GM21723 (cell line): Measurements from ENCODE around the gene CAP2.

Experiments
- ATAC-seq: cut with Tn5 transposase; IDR thresholded peaks from one replicate; pipeline ENCODE4 v1.9.1; 2021; ENCODE audit warnings: mild to moderate bottlenecking, moderate library complexity; ENCODE audit not compliant: unreplicated experiment

The CAP2 gene, protein sequence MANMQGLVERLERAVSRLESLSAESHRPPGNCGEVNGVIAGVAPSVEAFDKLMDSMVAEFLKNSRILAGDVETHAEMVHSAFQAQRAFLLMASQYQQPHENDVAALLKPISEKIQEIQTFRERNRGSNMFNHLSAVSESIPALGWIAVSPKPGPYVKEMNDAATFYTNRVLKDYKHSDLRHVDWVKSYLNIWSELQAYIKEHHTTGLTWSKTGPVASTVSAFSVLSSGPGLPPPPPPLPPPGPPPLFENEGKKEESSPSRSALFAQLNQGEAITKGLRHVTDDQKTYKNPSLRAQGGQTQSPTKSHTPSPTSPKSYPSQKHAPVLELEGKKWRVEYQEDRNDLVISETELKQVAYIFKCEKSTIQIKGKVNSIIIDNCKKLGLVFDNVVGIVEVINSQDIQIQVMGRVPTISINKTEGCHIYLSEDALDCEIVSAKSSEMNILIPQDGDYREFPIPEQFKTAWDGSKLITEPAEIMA

DNA sequence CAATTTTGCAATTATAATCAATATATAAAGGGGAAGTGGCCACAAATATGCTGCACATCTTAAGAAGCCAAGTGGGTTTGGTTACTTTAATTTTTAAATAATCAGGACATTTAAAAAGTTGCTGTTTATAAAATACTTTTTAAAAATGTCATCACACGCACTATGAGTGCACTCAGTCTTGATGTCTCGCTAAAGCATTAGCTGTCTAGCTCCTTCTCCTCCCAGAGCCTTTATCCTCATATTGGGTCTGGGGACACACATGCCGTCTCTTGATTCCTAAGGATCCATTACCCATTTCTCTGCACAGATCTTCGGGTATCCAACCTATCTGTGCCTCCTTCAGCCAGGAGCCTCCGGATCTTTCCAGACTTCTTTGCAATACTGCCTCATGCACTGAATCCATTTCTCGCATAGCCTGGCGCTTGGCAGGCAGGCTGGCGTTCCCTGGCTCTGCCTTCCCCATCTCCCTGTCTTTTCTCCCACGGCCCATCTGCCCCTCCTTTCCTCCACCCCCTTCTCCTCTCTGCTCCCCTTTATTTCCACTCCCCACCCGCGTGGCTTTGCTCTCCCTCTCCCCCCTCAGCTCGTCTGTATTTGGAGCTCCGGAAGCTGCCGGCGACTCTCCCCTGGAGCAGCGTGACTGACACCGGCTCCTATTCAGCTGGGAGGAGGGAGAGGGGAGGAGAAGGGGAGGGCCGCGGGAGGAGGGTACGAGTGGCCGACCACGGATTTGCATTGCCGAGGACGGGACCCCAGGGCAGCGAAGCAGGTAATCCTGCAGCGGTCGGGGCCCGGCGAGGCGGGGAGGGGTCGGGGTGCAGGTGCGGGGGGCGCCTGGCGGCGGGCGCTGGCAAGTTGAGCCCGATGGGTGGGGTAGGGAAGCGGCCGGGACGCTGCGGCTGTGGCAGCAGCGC lies at the start of gene CAP2:
Gene CAP2 (plus strand): TSS at position 618 of the 914 bp plus-strand sequence. CDS start 27,961 bp downstream, outside the sequence.
- no peak for ATAC-seq

DNA sequence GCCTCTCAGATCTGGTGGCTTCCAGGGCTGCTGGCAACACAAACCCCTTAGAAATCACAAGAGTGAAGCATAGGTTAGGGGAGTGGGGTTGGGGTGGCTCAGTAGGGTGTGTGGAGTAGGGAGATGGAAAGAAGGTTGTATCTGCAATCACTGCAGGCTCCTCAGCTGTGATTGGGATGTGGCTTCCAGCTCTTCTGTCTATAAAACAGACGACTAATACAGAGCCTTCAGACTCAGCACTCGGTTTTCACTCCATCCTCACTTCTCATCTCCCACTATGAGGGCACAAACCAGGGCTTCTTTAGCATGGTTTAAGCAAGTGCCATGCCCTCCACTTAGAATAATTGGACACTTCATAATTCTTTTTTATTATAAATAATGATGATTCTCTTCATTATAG lies 46.4 kb upstream of the CAP2 start:
- no peak for ATAC-seq

DNA sequence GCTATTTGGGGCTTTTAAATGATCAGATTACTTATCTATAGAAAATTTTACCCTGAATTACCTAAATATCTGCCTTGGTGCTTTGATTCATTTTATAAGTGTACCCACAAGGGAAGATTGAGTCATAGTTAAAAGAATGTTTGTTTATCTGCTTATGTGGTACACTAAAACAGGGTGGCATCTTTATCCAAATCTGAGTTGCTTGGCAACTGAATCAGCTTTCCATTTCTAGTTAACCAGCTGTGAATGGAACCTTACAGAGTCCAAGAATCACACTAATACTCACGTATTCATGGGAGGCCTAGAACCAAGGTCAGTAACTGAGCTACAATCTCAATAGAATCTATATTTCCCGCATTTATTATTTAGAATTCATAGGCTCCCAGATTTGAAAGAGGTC lies 44.0 kb upstream of the CAP2 start:
- no peak for ATAC-seq

DNA sequence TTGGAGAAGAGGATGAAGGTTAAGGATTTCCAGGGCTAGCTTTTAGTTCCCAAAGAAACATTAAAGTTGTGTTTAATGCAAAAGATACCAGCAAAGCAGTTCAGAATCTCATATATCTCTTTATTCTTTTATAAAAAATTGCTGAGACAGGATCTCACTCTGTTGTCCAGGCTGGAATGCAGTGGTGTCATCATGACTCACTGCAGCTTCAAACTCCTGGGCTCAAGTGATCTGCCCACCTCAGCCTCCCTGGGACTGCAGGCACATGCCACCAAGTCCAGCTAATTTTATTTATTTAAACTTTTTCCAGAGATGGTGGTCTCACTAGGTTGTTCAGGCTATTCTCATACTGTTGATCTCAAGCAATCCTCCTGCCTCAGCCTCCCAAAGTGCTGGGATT lies 41.1 kb upstream of the CAP2 start:
- ATAC-seq, result no peak

DNA sequence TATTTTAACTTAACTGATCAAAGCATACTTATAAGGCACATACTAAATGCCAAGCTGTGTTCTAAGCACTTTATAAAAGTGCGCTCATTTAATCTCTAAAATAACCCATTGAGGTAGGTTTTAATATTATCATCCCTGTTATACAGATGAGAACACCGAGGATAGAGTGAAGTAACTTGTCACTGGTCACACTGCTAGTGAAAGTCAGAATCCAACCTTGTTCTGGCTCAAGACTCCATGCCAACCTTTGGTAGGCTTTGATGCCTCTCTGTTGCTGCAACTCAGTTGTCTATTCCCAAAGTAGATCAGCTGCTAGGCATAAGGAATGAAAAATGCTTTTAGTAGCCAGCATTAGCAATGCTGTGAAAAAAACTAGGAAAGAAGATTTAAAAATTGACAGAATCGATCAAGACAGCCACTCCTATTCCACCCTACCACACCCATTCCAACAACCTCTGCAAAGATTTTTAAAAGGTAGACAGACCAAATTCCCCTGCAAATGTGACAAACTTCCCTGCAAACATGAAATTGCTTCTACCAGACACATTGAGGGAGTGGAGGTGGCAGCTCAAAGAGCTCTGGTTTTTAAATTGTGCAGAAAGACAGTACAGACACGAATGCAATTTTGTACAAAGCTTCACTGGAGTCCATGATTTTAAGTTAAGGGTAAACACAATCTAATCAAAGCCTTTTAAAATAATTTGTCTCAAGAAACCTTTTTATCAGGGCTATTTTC lies 39.8 kb upstream of the CAP2 start:
- ATAC-seq, result no peak

DNA sequence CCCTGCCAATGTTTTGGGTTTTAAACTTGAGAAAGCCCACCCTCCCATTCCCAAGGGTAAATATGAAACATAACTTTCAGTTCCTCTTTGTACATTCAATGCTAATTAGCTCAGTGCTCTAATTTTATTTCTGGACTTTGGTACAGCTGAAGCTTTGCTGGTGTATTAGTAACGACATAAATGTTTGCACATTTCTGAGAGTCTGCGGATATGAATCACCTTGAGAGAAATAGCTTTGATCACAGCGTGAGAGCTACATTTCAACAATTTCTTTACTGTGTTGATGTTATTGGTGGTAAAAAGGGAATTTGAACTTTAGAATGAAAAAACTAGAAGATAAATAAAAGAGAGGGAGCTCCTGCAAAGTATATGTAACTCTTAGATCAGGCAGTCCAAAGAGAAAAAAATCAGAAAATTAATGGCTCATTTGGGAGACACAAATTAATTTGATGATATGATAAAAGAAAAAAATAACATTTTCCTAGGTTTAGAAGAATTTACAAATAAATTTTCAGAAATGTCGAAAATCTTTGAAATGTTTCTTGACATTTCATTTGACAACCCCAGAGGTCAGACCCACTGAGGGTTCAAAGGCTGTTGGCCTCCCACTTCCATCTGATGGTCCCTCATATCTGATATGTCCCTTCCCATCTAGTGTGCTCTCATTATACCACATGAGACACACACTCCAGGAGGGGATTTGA lies 38.5 kb upstream of the CAP2 start:
- no peak for ATAC-seq

DNA sequence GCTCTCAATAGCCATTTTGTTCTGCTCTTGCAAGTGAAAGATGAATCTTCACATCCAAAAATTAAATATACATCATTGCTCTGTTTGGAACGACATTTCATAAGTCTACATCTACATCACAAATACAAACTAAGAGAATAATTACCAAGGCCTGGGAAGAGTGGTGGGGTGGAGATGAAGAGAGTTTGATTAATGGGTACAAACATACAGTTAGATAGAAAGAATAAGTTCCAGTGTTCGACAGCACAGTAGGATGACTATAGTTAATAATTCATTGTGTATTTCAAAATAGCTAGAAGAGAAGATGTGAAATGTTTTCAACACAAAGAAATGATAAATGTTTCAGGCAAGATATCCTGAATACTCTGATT lies 38.0 kb upstream of the CAP2 start:
- ATAC-seq, result no peak

DNA sequence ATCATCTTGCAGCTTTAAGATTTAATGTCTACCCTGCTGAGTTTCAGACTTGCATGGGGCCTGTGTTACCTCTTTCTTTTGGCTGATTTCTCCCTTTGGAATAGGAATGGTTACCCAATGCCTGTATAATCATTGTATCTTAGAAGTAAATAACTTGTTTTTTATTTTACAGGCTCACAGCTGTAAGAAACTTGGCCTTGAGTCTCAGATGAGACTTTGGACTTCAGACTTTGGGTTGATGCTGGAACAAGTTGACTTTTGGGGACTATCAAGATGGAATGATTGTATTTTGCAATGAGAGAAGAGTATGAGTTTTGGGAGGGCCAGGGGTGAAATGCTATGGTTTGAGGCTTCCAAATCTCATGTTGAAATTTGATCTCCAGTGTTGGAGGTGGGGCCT lies 34.9 kb upstream of the CAP2 start:
- no peak for ATAC-seq

DNA sequence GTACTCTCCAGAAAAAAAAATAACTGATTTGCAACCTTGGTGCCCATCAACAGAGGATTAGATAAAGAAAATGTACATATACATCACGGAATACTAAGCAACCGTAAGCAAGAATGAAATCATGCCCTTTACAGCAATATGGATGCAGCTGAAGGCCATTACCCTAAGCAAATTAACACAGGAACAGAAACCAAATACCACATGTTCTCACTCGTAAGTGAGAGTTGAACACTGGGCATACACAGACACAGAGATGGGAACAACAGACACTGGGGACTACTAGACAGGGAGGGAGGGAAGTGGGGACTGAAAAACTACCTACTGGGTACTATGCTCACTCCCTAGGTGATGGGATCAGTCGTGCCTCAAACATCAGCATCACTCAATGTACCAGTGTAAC lies 32.8 kb upstream of the CAP2 start:
- ATAC-seq, result no peak

DNA sequence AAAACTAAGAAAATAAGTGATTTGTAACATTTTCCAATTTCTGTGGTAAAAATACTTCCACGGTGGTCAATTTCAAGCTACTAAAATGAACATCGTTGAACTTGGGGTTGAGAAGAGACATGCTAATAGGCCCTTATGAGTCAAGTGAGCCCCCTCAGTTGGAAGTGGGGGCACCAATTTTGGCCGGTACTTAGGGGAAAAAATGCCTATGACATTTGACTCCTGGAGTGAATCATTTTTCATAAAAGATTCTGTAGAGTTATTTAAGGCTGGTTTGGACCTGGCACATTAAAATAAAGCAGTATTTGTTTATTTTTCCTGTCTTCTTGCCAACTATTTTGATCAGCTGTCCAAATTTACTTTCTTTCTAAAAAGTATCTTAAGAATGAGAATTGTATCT lies 32.4 kb upstream of the CAP2 start:
- ATAC-seq, result no peak

DNA sequence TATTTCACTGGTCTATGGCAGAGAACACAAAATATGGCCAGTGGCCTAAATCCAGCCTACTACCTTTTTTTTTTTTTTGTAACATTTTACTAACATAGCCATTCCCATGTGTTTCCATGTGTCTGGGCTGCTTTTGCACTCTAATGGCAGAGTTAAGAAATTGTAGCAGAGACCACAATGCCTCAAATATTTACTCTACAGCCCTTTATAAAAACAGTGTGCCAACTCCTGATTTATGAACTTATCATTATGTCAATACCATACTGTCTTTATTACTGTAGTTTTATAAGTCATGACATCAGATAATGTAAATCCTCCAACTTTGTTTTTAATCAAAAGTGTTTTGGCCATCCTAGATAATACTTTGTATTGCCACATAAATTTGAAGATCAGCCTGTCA lies 27.4 kb upstream of the CAP2 start:
- no peak for ATAC-seq

DNA sequence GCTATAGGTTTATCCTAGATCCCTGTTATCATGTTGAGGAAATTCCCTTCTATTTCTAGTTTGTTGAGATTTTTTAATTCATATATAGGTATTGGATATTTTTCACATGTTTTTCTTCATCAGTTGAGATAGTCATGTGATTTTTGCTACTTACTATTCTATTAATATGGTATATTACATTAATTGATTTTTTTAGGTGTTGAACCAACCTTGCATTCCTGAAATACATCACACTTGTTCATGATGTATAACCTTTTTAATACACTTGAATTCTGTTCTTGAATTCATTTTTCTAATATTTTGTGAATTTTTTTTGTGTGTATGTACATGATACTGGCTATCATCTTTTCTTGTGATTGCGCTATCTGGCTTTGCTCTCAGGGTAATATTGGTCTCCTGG lies 25.5 kb upstream of the CAP2 start:
- no peak for ATAC-seq

DNA sequence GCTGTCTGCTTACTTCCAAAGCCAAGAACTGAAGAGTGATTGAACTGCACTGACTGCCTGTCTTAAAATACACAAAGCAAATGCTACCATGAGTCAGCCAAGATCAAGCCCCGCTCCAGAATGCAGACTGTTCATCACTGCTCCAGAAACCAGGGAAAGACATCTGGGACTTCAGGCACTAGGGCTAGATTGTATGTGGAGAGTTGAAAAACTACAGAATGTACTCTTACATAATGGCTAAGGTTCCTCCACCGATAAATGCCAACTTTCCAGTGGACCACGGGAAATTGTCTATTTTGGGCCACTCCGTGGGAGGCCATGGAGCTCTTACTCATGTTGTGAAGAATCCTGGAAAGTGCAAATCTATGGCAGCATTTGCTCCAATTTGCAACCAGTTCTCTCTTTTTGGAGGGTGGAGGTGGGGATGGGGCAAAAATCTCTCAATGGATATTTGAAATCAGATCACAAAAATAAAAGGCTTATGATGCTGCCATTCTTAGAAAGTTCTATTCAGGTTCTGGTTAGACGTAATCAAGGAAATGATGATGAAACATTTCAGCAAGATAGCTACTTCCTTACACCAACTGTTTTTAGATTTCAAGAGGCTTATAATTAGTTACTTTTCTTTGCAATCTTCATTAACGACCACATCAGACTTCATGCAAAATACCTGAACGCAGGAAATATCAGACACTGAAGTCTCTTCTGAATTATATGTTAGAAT lies 11.8 kb upstream of the CAP2 start:
- no peak for ATAC-seq

DNA sequence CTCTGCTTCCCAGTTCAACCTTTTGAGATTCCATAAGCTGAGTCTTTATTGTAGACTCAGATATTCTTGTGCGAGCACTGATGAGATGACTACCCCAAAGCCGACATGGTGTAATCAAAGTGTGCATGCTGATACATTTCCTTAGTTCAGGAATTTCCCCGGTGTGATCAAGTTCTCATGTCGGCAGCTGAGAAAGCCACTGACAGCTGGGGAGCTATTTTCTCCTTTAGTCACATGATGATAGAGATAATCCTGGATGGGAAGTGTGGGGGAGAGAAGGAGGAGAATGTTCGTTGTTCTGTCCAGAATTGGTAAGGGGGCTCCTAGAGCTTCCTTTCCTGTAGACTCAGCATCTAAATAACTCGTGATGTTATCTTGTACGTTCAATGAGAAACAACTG lies 7.7 kb upstream of the CAP2 start:
- no peak for ATAC-seq

DNA sequence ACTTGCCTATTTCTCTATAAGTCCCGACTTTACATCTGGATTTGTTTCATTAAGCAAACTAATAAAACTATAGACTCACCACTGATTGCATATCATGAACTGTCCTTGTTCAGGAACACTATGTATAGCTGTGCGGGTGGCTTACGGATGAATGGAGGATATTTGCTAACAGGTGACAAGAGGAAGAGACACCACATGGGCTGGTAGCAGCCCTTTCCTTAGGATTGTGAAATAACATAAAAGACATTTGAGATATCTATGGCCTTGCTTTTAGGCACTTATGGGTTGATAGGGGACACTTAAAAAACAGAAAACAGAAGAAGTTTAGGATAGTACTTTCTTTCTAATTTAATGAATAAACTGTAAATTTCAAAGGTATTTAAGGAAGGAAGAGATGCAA lies 5.0 kb upstream of the CAP2 start:
- no peak for ATAC-seq

DNA sequence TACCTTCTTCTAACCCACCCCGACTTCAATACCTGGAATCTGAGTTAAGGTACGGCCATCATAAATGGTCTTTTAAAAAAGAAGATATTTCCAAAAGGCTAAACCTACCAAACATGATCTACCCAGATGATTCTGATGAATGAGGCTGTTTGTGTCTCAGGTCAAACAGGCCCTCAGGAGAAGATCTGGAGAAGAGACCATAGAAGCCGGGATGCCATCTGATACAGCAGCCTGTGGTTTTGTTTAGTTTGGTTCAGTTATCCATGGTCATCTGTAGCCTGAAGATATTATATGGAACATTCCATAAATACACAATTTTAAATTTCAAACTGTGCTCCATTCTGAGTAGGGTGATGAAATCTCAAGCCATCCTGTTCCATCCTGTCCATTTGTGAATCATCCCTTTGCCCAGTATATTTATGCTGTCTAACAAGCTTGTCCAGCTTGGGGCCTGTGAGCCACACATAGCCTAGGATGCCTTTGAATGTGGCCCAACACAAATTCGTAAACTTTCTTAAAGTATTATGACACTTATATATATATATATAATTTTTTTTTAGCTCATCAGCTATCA lies 4.0 kb upstream of the CAP2 start:
- no peak for ATAC-seq

DNA sequence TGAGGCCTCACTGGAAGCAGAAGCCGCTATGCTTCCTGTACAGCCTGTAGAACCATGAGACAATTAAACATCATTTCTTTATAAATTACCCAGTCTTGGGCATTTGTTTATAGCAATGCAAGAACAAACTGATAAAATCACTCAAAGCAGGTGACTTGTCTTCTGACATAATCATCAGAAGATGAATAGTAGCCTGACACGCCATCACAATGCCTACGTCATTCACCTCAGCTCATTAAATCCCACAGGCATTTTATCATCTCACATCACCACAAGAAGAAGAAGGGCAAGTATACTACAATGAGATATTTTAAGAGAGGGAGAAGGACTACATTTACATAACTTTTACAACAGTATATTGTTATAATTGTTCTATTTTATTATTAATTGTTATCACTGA lies 3.1 kb upstream of the CAP2 start:
- no peak for ATAC-seq

DNA sequence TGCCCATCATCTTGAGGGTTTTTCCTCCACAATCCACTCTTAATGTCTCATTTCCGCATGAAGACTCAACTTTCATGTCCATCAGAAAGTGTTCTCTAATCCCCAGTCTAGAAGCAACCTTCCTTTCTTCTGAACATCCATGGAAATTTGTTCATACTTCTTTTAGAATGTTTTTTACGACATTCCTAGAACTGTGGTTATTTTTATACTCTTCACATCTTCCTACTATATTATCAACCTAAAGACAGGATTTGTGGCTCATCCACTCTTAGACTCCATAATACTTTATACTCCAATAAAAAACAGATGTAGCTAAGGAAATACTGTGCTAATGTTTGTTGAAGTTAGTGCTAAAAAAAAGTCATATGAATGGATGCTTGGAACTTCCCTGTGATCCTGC lies 1.4 kb upstream of the CAP2 start:
- ATAC-seq, result no peak

DNA sequence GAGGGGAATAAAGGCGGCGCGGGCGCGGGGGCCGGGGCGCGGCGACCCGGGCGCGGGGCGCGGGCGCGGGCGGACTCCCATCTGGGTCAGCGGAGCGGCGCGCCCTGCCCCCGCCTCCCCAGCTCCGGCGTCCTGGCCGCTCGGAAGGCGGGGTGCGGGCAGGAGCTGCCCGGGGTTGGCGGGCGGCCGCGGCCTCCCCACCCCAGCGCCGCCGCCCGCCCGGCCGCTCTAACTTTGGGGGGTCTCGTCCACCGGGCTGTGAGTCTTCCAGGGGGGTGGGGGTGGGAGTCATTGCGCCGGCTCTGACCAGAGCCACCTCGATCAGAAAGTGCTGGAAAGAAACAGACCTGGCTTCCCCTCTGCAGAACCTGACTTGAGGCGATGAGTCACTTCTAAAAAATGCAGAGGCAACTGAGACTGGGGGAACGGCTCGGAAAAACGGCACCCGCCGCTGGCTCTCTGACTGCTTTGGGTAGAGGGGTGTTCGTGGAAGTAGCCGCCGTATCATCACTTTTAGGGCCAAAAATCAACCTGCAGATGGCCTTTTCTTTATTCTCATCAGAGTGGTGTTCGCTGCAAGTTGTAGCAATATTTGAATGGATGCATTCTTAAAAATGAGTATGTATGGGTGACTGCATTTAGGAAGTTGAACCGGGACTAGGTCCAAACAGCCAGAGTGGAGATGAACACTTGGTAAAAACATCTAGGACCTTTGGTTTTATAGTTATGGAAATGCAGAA lies 667 bp downstream of the CAP2 start:
- ATAC-seq, result no peak
